Measurements from ENCODE around the gene SLC8B1. TPM values are rescaled to one million over a fixed set of nuclear protein-coding genes. Genes with fewer than 3 reads are reported as not detected.

The SLC8B1 gene
- total and polyA plus RNA-seq, 2 donors = 15.2 to 55.9 TPM

- no peaks in the 10 kb centered on the region for H3K4me1 ChIP-seq (ENCODE audit: control insufficient read depth in 2 of 2, insufficient read depth in 2 of 2, low read length in 2 of 2)
- 98% methylated on average over 24 of the region's 24 CpGs for WGBS
- H3K4me3 ChIP-seq (ENCODE audit: low read length in 2 of 2) = no peak overlapping the region
- H3K36me3 ChIP-seq (ENCODE audit: control insufficient read depth in 2 of 2, insufficient read depth in 2 of 2, low read length in 1 of 2) = peaks cover 28 to 64% of the 10 kb centered on the region in 2 donors
- H3K27ac ChIP-seq (ENCODE audit: low read depth in 1 of 2, low read length in 1 of 2) = no peak overlapping the region
- H3K27me3 ChIP-seq (ENCODE audit: control insufficient read depth in 2 of 2, insufficient read depth in 1 of 2, low read length in 1 of 2) = no peaks in the 10 kb centered on the region
- H3K9me3 ChIP-seq (ENCODE audit: control insufficient read depth in 2 of 2, insufficient read depth in 1 of 2, low read length in 1 of 2) = peaks cover 0 to 1% of the 10 kb centered on the region in 2 donors
- no peak for DNase-seq (ENCODE audit: low read depth in 6 of 9, low spot score in 9 of 9)
These were observed 38.9 kb downstream of the SLC8B1 start for GRCh38 chr12:113295886-113296556.

- Histone ChIP-seq H3K4me1 (ENCODE audit: control insufficient read depth in 2 of 2, insufficient read depth in 2 of 2, low read length in 2 of 2) (no peaks in the 10 kb centered on the region), H3K9me3 (ENCODE audit: control insufficient read depth in 2 of 2, insufficient read depth in 1 of 2, low read length in 1 of 2) (peaks cover 0 to 3% of the 10 kb centered on the region in 2 donors), H3K27me3 (ENCODE audit: control insufficient read depth in 2 of 2, insufficient read depth in 1 of 2, low read length in 1 of 2) (no peaks in the 10 kb centered on the region), H3K4me3 (ENCODE audit: low read length in 2 of 2) (no peak overlapping the region), H3K36me3 (ENCODE audit: control insufficient read depth in 2 of 2, insufficient read depth in 2 of 2, low read length in 1 of 2) (peaks cover 15 to 45% of the 10 kb centered on the region in 2 donors), H3K27ac (ENCODE audit: low read depth in 1 of 2, low read length in 1 of 2) (no peak overlapping the region)
- DNase-seq (ENCODE audit: low read depth in 6 of 9, low spot score in 9 of 9) = no peak
- WGBS = 98% methylated on average over 10 of the region's 10 CpGs
These were observed 41.8 kb downstream of the SLC8B1 start for GRCh38 chr12:113293100-113293499.

GRCh38 chr12:113292547-113292946 is 42.4 kb downstream of the SLC8B1 start:
- no peak overlapping the region for H3K4me3 ChIP-seq (ENCODE audit: low read length in 2 of 2)
- no peak overlapping the region for H3K27ac ChIP-seq (ENCODE audit: low read depth in 1 of 2, low read length in 1 of 2)
- DNase-seq (ENCODE audit: low read depth in 6 of 9, low spot score in 9 of 9) = no peak
- H3K4me1 ChIP-seq (ENCODE audit: control insufficient read depth in 2 of 2, insufficient read depth in 2 of 2, low read length in 2 of 2) = no peaks in the 10 kb centered on the region
- H3K27me3 ChIP-seq (ENCODE audit: control insufficient read depth in 2 of 2, insufficient read depth in 1 of 2, low read length in 1 of 2) = no peaks in the 10 kb centered on the region
- peaks cover 0 to 3% of the 10 kb centered on the region in 2 donors for H3K9me3 ChIP-seq (ENCODE audit: control insufficient read depth in 2 of 2, insufficient read depth in 1 of 2, low read length in 1 of 2)
- 97% methylated on average over 7 of the region's 7 CpGs for WGBS
- peaks cover 10 to 41% of the 10 kb centered on the region in 2 donors for H3K36me3 ChIP-seq (ENCODE audit: control insufficient read depth in 2 of 2, insufficient read depth in 2 of 2, low read length in 1 of 2)

GRCh38 chr12:113292091-113292490 is 42.8 kb downstream of the SLC8B1 start:
- Histone ChIP-seq H3K9me3 (ENCODE audit: control insufficient read depth in 2 of 2, insufficient read depth in 1 of 2, low read length in 1 of 2) (peaks cover 0 to 3% of the 10 kb centered on the region in 2 donors), H3K27ac (ENCODE audit: low read depth in 1 of 2, low read length in 1 of 2) (no peak overlapping the region), H3K27me3 (ENCODE audit: control insufficient read depth in 2 of 2, insufficient read depth in 1 of 2, low read length in 1 of 2) (no peaks in the 10 kb centered on the region), H3K36me3 (ENCODE audit: control insufficient read depth in 2 of 2, insufficient read depth in 2 of 2, low read length in 1 of 2) (peaks cover 10 to 41% of the 10 kb centered on the region in 2 donors), H3K4me1 (ENCODE audit: control insufficient read depth in 2 of 2, insufficient read depth in 2 of 2, low read length in 2 of 2) (no peaks in the 10 kb centered on the region), H3K4me3 (ENCODE audit: low read length in 2 of 2) (no peak overlapping the region)
- WGBS = 98% methylated on average over 6 of the region's 6 CpGs
- DNase-seq (ENCODE audit: low read depth in 6 of 9, low spot score in 9 of 9) = no peak

- H3K27ac ChIP-seq (ENCODE audit: low read depth in 1 of 2, low read length in 1 of 2) = no peak overlapping the region
- no peaks in the 10 kb centered on the region for H3K4me1 ChIP-seq (ENCODE audit: control insufficient read depth in 2 of 2, insufficient read depth in 2 of 2, low read length in 2 of 2)
- H3K4me3 ChIP-seq (ENCODE audit: low read length in 2 of 2) = no peak overlapping the region
- H3K27me3 ChIP-seq (ENCODE audit: control insufficient read depth in 2 of 2, insufficient read depth in 1 of 2, low read length in 1 of 2) = no peaks in the 10 kb centered on the region
- H3K36me3 ChIP-seq (ENCODE audit: control insufficient read depth in 2 of 2, insufficient read depth in 2 of 2, low read length in 1 of 2) = peaks cover 7 to 40% of the 10 kb centered on the region in 2 donors
- peaks cover 0 to 3% of the 10 kb centered on the region in 2 donors for H3K9me3 ChIP-seq (ENCODE audit: control insufficient read depth in 2 of 2, insufficient read depth in 1 of 2, low read length in 1 of 2)
- WGBS = 98% methylated on average over 17 of the region's 17 CpGs
- no peak for DNase-seq (ENCODE audit: low read depth in 6 of 9, low spot score in 9 of 9)
These were observed 43.3 kb downstream of the SLC8B1 start for GRCh38 chr12:113291586-113291985.

- Histone ChIP-seq H3K4me1 (ENCODE audit: control insufficient read depth in 2 of 2, insufficient read depth in 2 of 2, low read length in 2 of 2) (no peaks in the 10 kb centered on the region), H3K27me3 (ENCODE audit: control insufficient read depth in 2 of 2, insufficient read depth in 1 of 2, low read length in 1 of 2) (no peaks in the 10 kb centered on the region), H3K27ac (ENCODE audit: low read depth in 1 of 2, low read length in 1 of 2) (no peak overlapping the region), H3K9me3 (ENCODE audit: control insufficient read depth in 2 of 2, insufficient read depth in 1 of 2, low read length in 1 of 2) (peaks cover 0 to 3% of the 10 kb centered on the region in 2 donors), H3K36me3 (ENCODE audit: control insufficient read depth in 2 of 2, insufficient read depth in 2 of 2, low read length in 1 of 2) (peaks cover 7 to 40% of the 10 kb centered on the region in 2 donors), H3K4me3 (ENCODE audit: low read length in 2 of 2) (no peak overlapping the region)
- no peak for DNase-seq (ENCODE audit: low read depth in 6 of 9, low spot score in 9 of 9)
- 98% methylated on average over 5 of the region's 5 CpGs for WGBS
These were observed 44.4 kb downstream of the SLC8B1 start for GRCh38 chr12:113290506-113290905.

GRCh38 chr12:113289361-113289760 is 45.5 kb downstream of the SLC8B1 start:
- WGBS = 96% methylated on average over 2 of the region's 2 CpGs
- no peaks in the 10 kb centered on the region for H3K27me3 ChIP-seq (ENCODE audit: control insufficient read depth in 2 of 2, insufficient read depth in 1 of 2, low read length in 1 of 2)
- DNase-seq (ENCODE audit: low read depth in 6 of 9, low spot score in 9 of 9) = no peak
- H3K9me3 ChIP-seq (ENCODE audit: control insufficient read depth in 2 of 2, insufficient read depth in 1 of 2, low read length in 1 of 2) = peaks cover 0 to 3% of the 10 kb centered on the region in 2 donors
- H3K36me3 ChIP-seq (ENCODE audit: control insufficient read depth in 2 of 2, insufficient read depth in 2 of 2, low read length in 1 of 2) = peaks cover 7 to 36% of the 10 kb centered on the region in 2 donors
- H3K27ac ChIP-seq (ENCODE audit: low read depth in 1 of 2, low read length in 1 of 2) = no peak overlapping the region
- no peaks in the 10 kb centered on the region for H3K4me1 ChIP-seq (ENCODE audit: control insufficient read depth in 2 of 2, insufficient read depth in 2 of 2, low read length in 2 of 2)
- no peak overlapping the region for H3K4me3 ChIP-seq (ENCODE audit: low read length in 2 of 2)

GRCh38 chr12:113287899-113288282 is 47.0 kb downstream of the SLC8B1 start:
- Histone ChIP-seq H3K4me3 (ENCODE audit: low read length in 2 of 2) (no peak overlapping the region), H3K9me3 (ENCODE audit: control insufficient read depth in 2 of 2, insufficient read depth in 1 of 2, low read length in 1 of 2) (peaks cover 0 to 3% of the 10 kb centered on the region in 2 donors), H3K4me1 (ENCODE audit: control insufficient read depth in 2 of 2, insufficient read depth in 2 of 2, low read length in 2 of 2) (no peaks in the 10 kb centered on the region), H3K36me3 (ENCODE audit: control insufficient read depth in 2 of 2, insufficient read depth in 2 of 2, low read length in 1 of 2) (peaks cover 4 to 31% of the 10 kb centered on the region in 2 donors), H3K27ac (ENCODE audit: low read depth in 1 of 2, low read length in 1 of 2) (no peak overlapping the region), H3K27me3 (ENCODE audit: control insufficient read depth in 2 of 2, insufficient read depth in 1 of 2, low read length in 1 of 2) (no peaks in the 10 kb centered on the region)
- no peak for DNase-seq (ENCODE audit: low read depth in 6 of 9, low spot score in 9 of 9)
- WGBS = 98% methylated on average over 19 of the region's 19 CpGs

GRCh38 chr12:113287146-113287898 is 47.6 kb downstream of the SLC8B1 start:
- WGBS = 98% methylated on average over 21 of the region's 21 CpGs
- no peaks in the 10 kb centered on the region for H3K27me3 ChIP-seq (ENCODE audit: control insufficient read depth in 2 of 2, insufficient read depth in 1 of 2, low read length in 1 of 2)
- no peaks in the 10 kb centered on the region for H3K4me1 ChIP-seq (ENCODE audit: control insufficient read depth in 2 of 2, insufficient read depth in 2 of 2, low read length in 2 of 2)
- peaks cover 0 to 3% of the 10 kb centered on the region in 2 donors for H3K9me3 ChIP-seq (ENCODE audit: control insufficient read depth in 2 of 2, insufficient read depth in 1 of 2, low read length in 1 of 2)
- H3K4me3 ChIP-seq (ENCODE audit: low read length in 2 of 2) = no peak overlapping the region
- peaks cover 4 to 26% of the 10 kb centered on the region in 2 donors for H3K36me3 ChIP-seq (ENCODE audit: control insufficient read depth in 2 of 2, insufficient read depth in 2 of 2, low read length in 1 of 2)
- H3K27ac ChIP-seq (ENCODE audit: low read depth in 1 of 2, low read length in 1 of 2) = no peak overlapping the region
- no peak for DNase-seq (ENCODE audit: low read depth in 6 of 9, low spot score in 9 of 9)
